HL-60 (cell line): ENCODE results near the gene RTN4.

ENCODE experiments used
- DNase-seq, 2 experiments: peaks; one replicate each; pipeline ENCODE4 v3.0.0-alpha.2; 2010 to 2020; ENCODE audit warnings: low read depth in 1 of 2, low spot score in 1 of 2
- H3K27ac ChIP-seq: fragments of 250-450 bp; sonication (Bioruptor Pico); replicated peaks from 2 replicates; pipeline ENCODE4 v1.5.1; 2020; ENCODE audit warnings: mild to moderate bottlenecking, moderate library complexity
- H3K27me3 ChIP-seq: fragments of 250-450 bp; sonication (Bioruptor Pico); 2 replicates; pipeline ENCODE4 v1.5.1; 2021; ENCODE audit warnings: mild to moderate bottlenecking, moderate library complexity; ENCODE audit not compliant: insufficient read depth, poor library complexity, severe bottlenecking
- H3K4me3 ChIP-seq: replicated peaks from 2 replicates; pipeline ENCODE4 v1.5.1; 2011; ENCODE audit warnings: mild to moderate bottlenecking, control low read depth, low read length; ENCODE audit not compliant: insufficient read depth
- GABPA ChIP-seq: IDR thresholded peaks from 2 replicates; pipeline ENCODE4 v1.6.1; 2012; ENCODE audit warnings: low read depth
- POLR2AphosphoS5 ChIP-seq: IDR thresholded peaks from 2 replicates; pipeline ENCODE4 v1.6.1; 2012; ENCODE audit warnings: low read depth
- SPI1 ChIP-seq: IDR thresholded peaks from 2 replicates; pipeline ENCODE4 v1.6.1; 2012; ENCODE audit warnings: low read depth, mild to moderate bottlenecking, borderline replicate concordance
- TF ChIP-seq, protein P1 (sequence below): IDR thresholded peaks from 2 replicates; pipeline ENCODE4 v1.6.1; 2012; ENCODE audit warnings: low read depth; ENCODE audit not compliant: insufficient replicate concordance
- TF ChIP-seq, protein P2 (sequence below): IDR thresholded peaks from one replicate; pipeline ENCODE4 v1.5.1; 2011; ENCODE audit warnings: low read length, control low read depth, inconsistent platforms; ENCODE audit not compliant: insufficient read depth

The RTN4 gene

GRCh38 chr2:54986264-54986663 is 64.0 kb downstream of the RTN4 start:
- DNase-seq, result no peak
- Histone ChIP-seq H3K4me3 (no peak overlapping the region), H3K27ac (no peak overlapping the region), H3K27me3 (no peaks in the 10 kb centered on the region)
- TF ChIP-seq GABPA (no peak), SPI1 (no peak), POLR2AphosphoS5 (no peak)
- TF ChIP-seq, protein P1, sequence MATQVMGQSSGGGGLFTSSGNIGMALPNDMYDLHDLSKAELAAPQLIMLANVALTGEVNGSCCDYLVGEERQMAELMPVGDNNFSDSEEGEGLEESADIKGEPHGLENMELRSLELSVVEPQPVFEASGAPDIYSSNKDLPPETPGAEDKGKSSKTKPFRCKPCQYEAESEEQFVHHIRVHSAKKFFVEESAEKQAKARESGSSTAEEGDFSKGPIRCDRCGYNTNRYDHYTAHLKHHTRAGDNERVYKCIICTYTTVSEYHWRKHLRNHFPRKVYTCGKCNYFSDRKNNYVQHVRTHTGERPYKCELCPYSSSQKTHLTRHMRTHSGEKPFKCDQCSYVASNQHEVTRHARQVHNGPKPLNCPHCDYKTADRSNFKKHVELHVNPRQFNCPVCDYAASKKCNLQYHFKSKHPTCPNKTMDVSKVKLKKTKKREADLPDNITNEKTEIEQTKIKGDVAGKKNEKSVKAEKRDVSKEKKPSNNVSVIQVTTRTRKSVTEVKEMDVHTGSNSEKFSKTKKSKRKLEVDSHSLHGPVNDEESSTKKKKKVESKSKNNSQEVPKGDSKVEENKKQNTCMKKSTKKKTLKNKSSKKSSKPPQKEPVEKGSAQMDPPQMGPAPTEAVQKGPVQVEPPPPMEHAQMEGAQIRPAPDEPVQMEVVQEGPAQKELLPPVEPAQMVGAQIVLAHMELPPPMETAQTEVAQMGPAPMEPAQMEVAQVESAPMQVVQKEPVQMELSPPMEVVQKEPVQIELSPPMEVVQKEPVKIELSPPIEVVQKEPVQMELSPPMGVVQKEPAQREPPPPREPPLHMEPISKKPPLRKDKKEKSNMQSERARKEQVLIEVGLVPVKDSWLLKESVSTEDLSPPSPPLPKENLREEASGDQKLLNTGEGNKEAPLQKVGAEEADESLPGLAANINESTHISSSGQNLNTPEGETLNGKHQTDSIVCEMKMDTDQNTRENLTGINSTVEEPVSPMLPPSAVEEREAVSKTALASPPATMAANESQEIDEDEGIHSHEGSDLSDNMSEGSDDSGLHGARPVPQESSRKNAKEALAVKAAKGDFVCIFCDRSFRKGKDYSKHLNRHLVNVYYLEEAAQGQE, result no peak
- TF ChIP-seq, protein P2, sequence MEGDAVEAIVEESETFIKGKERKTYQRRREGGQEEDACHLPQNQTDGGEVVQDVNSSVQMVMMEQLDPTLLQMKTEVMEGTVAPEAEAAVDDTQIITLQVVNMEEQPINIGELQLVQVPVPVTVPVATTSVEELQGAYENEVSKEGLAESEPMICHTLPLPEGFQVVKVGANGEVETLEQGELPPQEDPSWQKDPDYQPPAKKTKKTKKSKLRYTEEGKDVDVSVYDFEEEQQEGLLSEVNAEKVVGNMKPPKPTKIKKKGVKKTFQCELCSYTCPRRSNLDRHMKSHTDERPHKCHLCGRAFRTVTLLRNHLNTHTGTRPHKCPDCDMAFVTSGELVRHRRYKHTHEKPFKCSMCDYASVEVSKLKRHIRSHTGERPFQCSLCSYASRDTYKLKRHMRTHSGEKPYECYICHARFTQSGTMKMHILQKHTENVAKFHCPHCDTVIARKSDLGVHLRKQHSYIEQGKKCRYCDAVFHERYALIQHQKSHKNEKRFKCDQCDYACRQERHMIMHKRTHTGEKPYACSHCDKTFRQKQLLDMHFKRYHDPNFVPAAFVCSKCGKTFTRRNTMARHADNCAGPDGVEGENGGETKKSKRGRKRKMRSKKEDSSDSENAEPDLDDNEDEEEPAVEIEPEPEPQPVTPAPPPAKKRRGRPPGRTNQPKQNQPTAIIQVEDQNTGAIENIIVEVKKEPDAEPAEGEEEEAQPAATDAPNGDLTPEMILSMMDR, result no peak

DNA sequence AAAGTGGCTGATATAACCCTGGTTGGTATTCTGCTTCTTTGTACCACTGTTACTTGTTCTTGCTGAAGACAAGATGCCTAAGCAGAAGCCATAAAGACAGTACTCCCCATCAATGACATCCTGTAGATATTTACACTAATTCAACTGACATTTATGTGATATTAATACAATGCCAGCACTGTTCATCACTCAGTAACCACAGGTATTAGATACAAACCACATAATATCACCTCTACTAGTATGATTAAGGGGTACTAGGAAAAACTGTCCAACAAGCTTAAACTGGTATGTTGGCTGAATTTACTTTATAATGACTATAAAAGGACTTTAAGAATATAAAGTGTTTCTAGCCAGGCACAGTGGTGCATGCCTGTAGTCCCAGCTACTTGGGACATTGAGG is 65.8 kb downstream of the RTN4 start:
- Histone ChIP-seq H3K27me3 (no peaks in the 10 kb centered on the region), H3K27ac (no peak overlapping the region), H3K4me3 (no peak overlapping the region)
- TF ChIP-seq SPI1 (no peak), POLR2AphosphoS5 (no peak)
- DNase-seq, result no peak

DNA sequence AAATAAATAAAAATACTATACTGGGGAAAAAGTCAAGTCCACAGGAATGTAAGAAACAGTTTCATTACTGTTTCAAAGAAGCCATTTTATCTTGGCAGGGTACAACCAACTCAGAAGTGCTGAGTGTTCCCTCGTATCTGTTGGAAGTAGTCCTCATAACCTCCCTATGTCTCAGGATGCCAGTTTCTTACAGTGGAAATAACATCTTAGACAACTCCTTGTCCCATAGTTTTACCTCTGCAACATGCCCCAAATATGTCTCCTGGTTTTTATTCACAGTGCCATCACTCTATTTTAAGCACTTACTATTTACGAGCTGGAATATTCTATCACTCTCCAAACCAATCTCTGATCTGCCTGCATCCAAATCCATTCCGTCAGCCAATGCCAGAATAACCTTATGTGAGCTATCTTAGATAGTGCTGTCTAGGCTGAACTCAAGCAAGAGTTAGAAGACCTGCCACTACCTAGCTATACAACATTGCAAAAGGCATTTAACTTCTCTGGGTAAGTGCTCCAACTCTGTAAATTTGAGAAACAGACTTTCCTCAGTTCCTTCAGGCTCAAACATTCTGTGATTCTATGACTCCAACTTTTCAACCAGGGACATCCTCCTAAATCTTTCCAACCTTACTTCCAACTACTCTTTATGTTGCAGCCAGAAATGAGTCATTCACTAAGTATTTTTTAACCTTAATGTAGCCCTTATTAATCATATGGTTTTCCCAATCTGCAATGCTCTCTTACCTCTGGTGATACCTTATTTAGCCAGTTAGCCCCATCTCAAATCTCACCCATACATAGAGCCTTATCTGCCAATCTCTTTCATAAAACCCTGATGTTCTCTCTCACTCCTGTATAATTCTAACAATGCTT is 66.7 kb downstream of the RTN4 start:
- no peaks in the 10 kb centered on the region for H3K27me3 ChIP-seq
- no peak for DNase-seq

DNA sequence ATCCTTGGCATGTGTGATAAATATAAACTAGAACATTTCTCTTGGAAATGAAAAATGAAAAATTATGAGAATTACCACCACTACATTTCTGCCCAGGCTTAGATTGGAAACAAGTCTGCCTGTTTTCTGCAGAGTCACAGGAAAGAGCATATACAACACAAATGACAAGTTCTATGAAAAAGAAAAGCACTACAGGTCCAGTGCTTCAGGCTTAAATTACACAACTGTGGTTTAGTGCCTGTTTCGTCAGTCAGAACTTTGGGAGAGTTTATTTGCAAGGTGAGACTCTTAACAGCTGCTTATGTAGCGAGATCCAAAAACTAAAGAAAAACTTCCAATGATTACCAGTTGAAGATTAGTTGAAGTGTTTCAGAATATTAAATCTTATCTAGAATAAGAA is 68.9 kb downstream of the RTN4 start:
- no peak for DNase-seq
- no peaks in the 10 kb centered on the region for H3K27me3 ChIP-seq
- no peak overlapping the region for H3K27ac ChIP-seq
- no peak overlapping the region for H3K4me3 ChIP-seq
- TF ChIP-seq, protein P2, result no peak
- TF ChIP-seq SPI1 (no peak), GABPA (no peak), POLR2AphosphoS5 (no peak)
- TF ChIP-seq, protein P1, result no peak

More for the DNA sequence above, 66.7 kb downstream of the RTN4 start:
- no peak overlapping the region for H3K27ac ChIP-seq
- TF ChIP-seq POLR2AphosphoS5, result no peak
- TF ChIP-seq, protein P1, result no peak
- no peak overlapping the region for H3K4me3 ChIP-seq
